HEK293 (cell line): ENCODE measurements around the gene PTPRK.

Experiments
- CTCF ChIA-PET: fragments of 350-600 bp; formaldehyde crosslinking; extraction: SDS; loops from one replicate; lab custom pipeline; 2021; ENCODE audit warnings: antibody characterized with exemption; lab: Yijun Ruan, JAX
- POLR2A ChIA-PET: fragments of 300-600 bp; formaldehyde crosslinking; extraction: SDS; loops from one replicate; lab custom pipeline; 2020; ENCODE audit warnings: antibody characterized with exemption, inconsistent platforms; lab: Yijun Ruan, JAX
- H3K27ac ChIP-seq: fragments of 200-500 bp; sonication (Bioruptor generic); 2 replicates; pipeline ENCODE4 v1.5.1; 2014; ENCODE audit warnings: low read depth, low read length, control low read depth, inconsistent platforms; ENCODE audit errors: extremely low read depth
- H3K36me3 ChIP-seq, 2 experiments: fragments of 200-500 bp in 1 of 2; sonication (Bioruptor generic) in 1 of 2; 1 replicate in 1 of 2; 2 replicates in 1 of 2; pipeline ENCODE4 v1.5.1; 2014 to 2017; ENCODE audit warnings: inconsistent platforms in 2 of 2, low read length in 2 of 2; ENCODE audit not compliant: control insufficient read depth in 2 of 2, insufficient read depth in 1 of 2
- H3K4me1 ChIP-seq: fragments of 200-500 bp; sonication (Bioruptor generic); 2 replicates; pipeline ENCODE4 v1.5.1; 2014; ENCODE audit warnings: mild to moderate bottlenecking, low read length, inconsistent platforms; ENCODE audit not compliant: control insufficient read depth, insufficient read depth
- H3K4me3 ChIP-seq: 2 replicates; pipeline ENCODE4 v1.5.1; 2011; ENCODE audit warnings: low read depth, mild to moderate bottlenecking, control low read depth, low read length, moderate library complexity
- H3K9me3 ChIP-seq: fragments of 200-500 bp; sonication (Bioruptor generic); 2 replicates; pipeline ENCODE4 v1.5.1; 2014; ENCODE audit warnings: low read depth, low read length, inconsistent platforms; ENCODE audit not compliant: control insufficient read depth, insufficient read depth
- HIC1 ChIP-seq: fragments of 450-650 bp; formaldehyde crosslinking; IDR thresholded peaks from 2 replicates; pipeline ENCODE4 v1.5.1; 2016; ENCODE audit warnings: missing biosample characterization, missing genetic modification characterization
- HOXD13 ChIP-seq: sonication (generic); formaldehyde crosslinking; IDR thresholded peaks from 2 replicates; pipeline ENCODE4 v1.8.0; 2022; ENCODE audit warnings: missing genetic modification reagents, borderline replicate concordance
- MEIS1 ChIP-seq: sonication (generic); formaldehyde crosslinking; IDR thresholded peaks from 2 replicates; pipeline ENCODE4 v1.8.1; 2022; ENCODE audit warnings: missing genetic modification reagents, mild to moderate bottlenecking, borderline replicate concordance
- SCRT2 ChIP-seq: fragments of 450-650 bp; formaldehyde crosslinking; IDR thresholded peaks from 2 replicates; pipeline ENCODE4 v1.5.1; 2016; ENCODE audit warnings: missing biosample characterization, missing genetic modification characterization
- ZBTB10 ChIP-seq: fragments of 450-650 bp; formaldehyde crosslinking; IDR thresholded peaks from 2 replicates; pipeline ENCODE4 v1.5.1; 2016; ENCODE audit warnings: missing biosample characterization, missing genetic modification characterization
- ZIC2 ChIP-seq: fragments of 450-650 bp; formaldehyde crosslinking; IDR thresholded peaks from 2 replicates; pipeline ENCODE4 v1.5.1; 2016; ENCODE audit warnings: missing biosample characterization, missing genetic modification characterization
- ZNF121 ChIP-seq: fragments of 450-650 bp; formaldehyde crosslinking; IDR thresholded peaks from 2 replicates; pipeline ENCODE4 v1.5.1; 2016; ENCODE audit warnings: missing biosample characterization, missing genetic modification characterization
- ZNF16 ChIP-seq: fragments of 450-650 bp; formaldehyde crosslinking; IDR thresholded peaks from 2 replicates; pipeline ENCODE4 v1.5.1; 2016; ENCODE audit warnings: low read depth, missing biosample characterization, missing genetic modification characterization
- ZNF202 ChIP-seq: fragments of 450-650 bp; formaldehyde crosslinking; IDR thresholded peaks from 2 replicates; pipeline ENCODE4 v1.5.1; 2016; ENCODE audit warnings: missing biosample characterization, missing genetic modification characterization, borderline replicate concordance
- ZNF24 ChIP-seq: fragments of 450-650 bp; formaldehyde crosslinking; IDR thresholded peaks from 2 replicates; pipeline ENCODE4 v1.5.1; 2016; ENCODE audit warnings: missing biosample characterization, missing genetic modification characterization
- ZNF513 ChIP-seq: fragments of 450-650 bp; IDR thresholded peaks from 2 replicates; pipeline ENCODE4 v1.5.1; 2018; ENCODE audit warnings: missing biosample characterization, missing genetic modification characterization
- ZNF529 ChIP-seq: fragments of 450-650 bp; formaldehyde crosslinking; IDR thresholded peaks from 2 replicates; pipeline ENCODE4 v1.5.1; 2017; ENCODE audit warnings: missing genetic modification characterization, missing biosample characterization; ENCODE audit not compliant: insufficient replicate concordance
- ZNF530 ChIP-seq: fragments of 450-650 bp; formaldehyde crosslinking; IDR thresholded peaks from 2 replicates; pipeline ENCODE4 v1.5.1; 2016; ENCODE audit warnings: low read depth, missing biosample characterization, missing genetic modification characterization
- ZNF585B ChIP-seq: fragments of 450-650 bp; formaldehyde crosslinking; IDR thresholded peaks from 2 replicates; pipeline ENCODE4 v1.5.1; 2016; ENCODE audit warnings: missing biosample characterization, missing genetic modification characterization
- ZNF600 ChIP-seq: fragments of 450-650 bp; formaldehyde crosslinking; IDR thresholded peaks from 2 replicates; pipeline ENCODE4 v1.5.1; 2016; ENCODE audit warnings: missing biosample characterization, missing genetic modification characterization
- ZNF645 ChIP-seq: fragments of 450-650 bp; formaldehyde crosslinking; IDR thresholded peaks from 2 replicates; pipeline ENCODE4; 2016; ENCODE audit warnings: missing biosample characterization, missing genetic modification characterization
- TF ChIP-seq, protein P1 (sequence below): fragments of 450-650 bp; formaldehyde crosslinking; IDR thresholded peaks from 2 replicates; pipeline ENCODE4 v1.5.1; 2016; ENCODE audit warnings: missing biosample characterization, missing genetic modification characterization
- TF ChIP-seq, protein P2 (sequence below): fragments of 450-650 bp; formaldehyde crosslinking; IDR thresholded peaks from 2 replicates; pipeline ENCODE4 v1.5.1; 2017; ENCODE audit warnings: missing biosample characterization, missing genetic modification characterization

The PTPRK gene

GRCh38 chr6:128057946-128058345, 462.5 kb downstream of the PTPRK start (continued):
- TF ChIP-seq, protein P1, sequence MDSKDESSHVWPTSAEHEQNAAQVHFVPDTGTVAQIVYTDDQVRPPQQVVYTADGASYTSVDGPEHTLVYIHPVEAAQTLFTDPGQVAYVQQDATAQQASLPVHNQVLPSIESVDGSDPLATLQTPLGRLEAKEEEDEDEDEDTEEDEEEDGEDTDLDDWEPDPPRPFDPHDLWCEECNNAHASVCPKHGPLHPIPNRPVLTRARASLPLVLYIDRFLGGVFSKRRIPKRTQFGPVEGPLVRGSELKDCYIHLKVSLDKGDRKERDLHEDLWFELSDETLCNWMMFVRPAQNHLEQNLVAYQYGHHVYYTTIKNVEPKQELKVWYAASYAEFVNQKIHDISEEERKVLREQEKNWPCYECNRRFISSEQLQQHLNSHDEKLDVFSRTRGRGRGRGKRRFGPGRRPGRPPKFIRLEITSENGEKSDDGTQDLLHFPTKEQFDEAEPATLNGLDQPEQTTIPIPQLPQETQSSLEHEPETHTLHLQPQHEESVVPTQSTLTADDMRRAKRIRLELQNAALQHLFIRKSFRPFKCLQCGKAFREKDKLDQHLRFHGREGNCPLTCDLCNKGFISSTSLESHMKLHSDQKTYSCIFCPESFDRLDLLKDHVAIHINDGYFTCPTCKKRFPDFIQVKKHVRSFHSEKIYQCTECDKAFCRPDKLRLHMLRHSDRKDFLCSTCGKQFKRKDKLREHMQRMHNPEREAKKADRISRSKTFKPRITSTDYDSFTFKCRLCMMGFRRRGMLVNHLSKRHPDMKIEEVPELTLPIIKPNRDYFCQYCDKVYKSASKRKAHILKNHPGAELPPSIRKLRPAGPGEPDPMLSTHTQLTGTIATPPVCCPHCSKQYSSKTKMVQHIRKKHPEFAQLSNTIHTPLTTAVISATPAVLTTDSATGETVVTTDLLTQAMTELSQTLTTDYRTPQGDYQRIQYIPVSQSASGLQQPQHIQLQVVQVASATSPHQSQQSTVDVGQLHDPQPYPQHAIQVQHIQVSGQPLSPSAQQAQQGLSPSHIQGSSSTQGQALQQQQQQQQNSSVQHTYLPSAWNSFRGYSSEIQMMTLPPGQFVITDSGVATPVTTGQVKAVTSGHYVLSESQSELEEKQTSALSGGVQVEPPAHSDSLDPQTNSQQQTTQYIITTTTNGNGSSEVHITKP: no peak
- TF ChIP-seq MEIS1 (CRISPR knock-in tag): no peak

DNA sequence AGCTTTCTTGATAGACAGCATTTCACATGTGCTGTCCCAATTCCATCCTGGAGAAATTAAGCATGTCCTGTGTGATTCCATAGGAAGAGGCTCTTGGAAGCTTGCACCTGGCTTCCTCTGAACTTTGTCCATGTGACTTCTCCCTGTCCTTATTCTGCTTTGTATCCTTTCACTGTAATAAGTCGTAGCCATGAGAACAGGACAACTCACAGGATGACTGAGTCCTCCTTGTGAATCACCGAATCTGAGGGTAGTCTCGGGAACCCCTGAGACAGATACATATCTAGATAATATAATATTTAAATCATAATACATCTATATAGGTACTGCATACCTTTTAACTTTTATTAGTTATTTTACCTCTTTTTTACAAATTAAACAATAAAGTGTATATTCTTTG, 462.9 kb downstream of the PTPRK start:
- ChIA-PET CTCF (no interaction called here), POLR2A (no interaction called here)
- no peak for TF ChIP-seq ZNF645 (tag by site-specific recombination)
- no peak for TF ChIP-seq ZBTB10 (tag by site-specific recombination)
- TF ChIP-seq ZNF202 (tag by site-specific recombination): no peak
- no peak for TF ChIP-seq ZNF585B (tag by site-specific recombination)
- TF ChIP-seq HOXD13: no peak
- no peak for TF ChIP-seq ZNF513
- no peaks in the 10 kb centered on the region for H3K4me1 ChIP-seq
- H3K4me3 ChIP-seq: no peak overlapping the region
- H3K36me3 ChIP-seq: no peaks in the 10 kb centered on the region; a peak in 1 of 3 replicates
- no peaks in the 10 kb centered on the region for H3K9me3 ChIP-seq
- no peak overlapping the region for H3K27ac ChIP-seq

- Histone ChIP-seq H3K4me1 (no peaks in the 10 kb centered on the region), H3K4me3 (no peak overlapping the region), H3K27ac (no peak overlapping the region), H3K36me3 (no peaks in the 10 kb centered on the region; a peak in 1 of 3 replicates), H3K9me3 (no peaks in the 10 kb centered on the region)
- CTCF ChIA-PET: no interaction called here
- no peak for TF ChIP-seq SCRT2 (tag by site-specific recombination)
- no peak for TF ChIP-seq ZNF529
- TF ChIP-seq ZNF600 (tag by site-specific recombination): no peak
- no peak for TF ChIP-seq ZNF121
- no peak for TF ChIP-seq ZNF16
- TF ChIP-seq, protein P2, sequence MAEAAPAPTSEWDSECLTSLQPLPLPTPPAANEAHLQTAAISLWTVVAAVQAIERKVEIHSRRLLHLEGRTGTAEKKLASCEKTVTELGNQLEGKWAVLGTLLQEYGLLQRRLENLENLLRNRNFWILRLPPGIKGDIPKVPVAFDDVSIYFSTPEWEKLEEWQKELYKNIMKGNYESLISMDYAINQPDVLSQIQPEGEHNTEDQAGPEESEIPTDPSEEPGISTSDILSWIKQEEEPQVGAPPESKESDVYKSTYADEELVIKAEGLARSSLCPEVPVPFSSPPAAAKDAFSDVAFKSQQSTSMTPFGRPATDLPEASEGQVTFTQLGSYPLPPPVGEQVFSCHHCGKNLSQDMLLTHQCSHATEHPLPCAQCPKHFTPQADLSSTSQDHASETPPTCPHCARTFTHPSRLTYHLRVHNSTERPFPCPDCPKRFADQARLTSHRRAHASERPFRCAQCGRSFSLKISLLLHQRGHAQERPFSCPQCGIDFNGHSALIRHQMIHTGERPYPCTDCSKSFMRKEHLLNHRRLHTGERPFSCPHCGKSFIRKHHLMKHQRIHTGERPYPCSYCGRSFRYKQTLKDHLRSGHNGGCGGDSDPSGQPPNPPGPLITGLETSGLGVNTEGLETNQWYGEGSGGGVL (tag by site-specific recombination): no peak
- TF ChIP-seq ZNF530 (tag by site-specific recombination): no peak
- TF ChIP-seq ZIC2: no peak
- no peak for TF ChIP-seq ZNF24
- no peak for TF ChIP-seq HIC1 (tag by site-specific recombination)
- POLR2A ChIA-PET: no interaction called here
Measured at GRCh38 chr6:128053109-128053508, 467.3 kb downstream of the PTPRK start.
